Measurements from ENCODE around the gene RRAS2.

The RRAS2 gene

DNA sequence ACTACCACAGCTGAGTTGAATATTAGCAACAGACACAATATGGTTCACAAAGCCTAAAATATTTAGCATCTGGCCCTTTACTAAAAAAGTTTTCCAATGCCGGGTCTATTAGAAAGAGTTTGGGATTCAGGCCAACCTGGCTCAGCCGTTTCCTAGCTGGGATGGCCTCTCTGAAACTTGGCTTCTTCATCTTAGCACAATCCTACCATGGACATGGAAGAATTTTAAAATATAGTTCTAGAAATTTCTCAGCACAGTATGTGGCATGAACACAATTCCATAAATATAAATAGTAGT lies 103.8 kb downstream of the RRAS2 start:
- no peak overlapping the region for H3K14ac ChIP-seq (ENCODE audit: low read length)
- no peak overlapping the region for H3K18ac ChIP-seq (ENCODE audit: low read length)
- no peak overlapping the region for H3K4me3 ChIP-seq (ENCODE audit: low read length in 2 of 2)
- peaks cover 0 to 2% of the 10 kb centered on the region in 2 donors for H3K4me1 ChIP-seq (ENCODE audit: control insufficient read depth in 2 of 2, insufficient read depth in 1 of 2, low read depth in 1 of 2, low read length in 2 of 2)
- H3K9ac ChIP-seq (ENCODE audit: low read depth, low read length, poor library complexity) = no peak overlapping the region
- H3K9me3 ChIP-seq (replicated peaks in 1 of 2; ENCODE audit: control insufficient read depth in 2 of 2, insufficient read depth in 1 of 2, low read depth in 1 of 2, low read length in 2 of 2) = no peaks in the 10 kb centered on the region
- DNase-seq (ENCODE audit: low spot score) = no peak
- H2BK12ac ChIP-seq (ENCODE audit: low read length) = no peak overlapping the region
- no peaks in the 10 kb centered on the region for H3K79me1 ChIP-seq (ENCODE audit: low read depth, low read length)
- no peak overlapping the region for H4K91ac ChIP-seq (ENCODE audit: low read depth, low read length, poor library complexity)
- no peak overlapping the region for H2AK5ac ChIP-seq (ENCODE audit: low read depth, low read length)
- H3K4me2 ChIP-seq (ENCODE audit: insufficient read depth, low read length, poor library complexity, severe bottlenecking) = no peak overlapping the region
- H2BK5ac ChIP-seq (ENCODE audit: low read length) = no peak overlapping the region
- H3K27ac ChIP-seq (replicated peaks; ENCODE audit: low read length) = no peak overlapping the region
- peaks cover 0 to 26% (median 0%) of the 10 kb centered on the region in 3 experiments for H3K27me3 ChIP-seq (ENCODE audit: control insufficient read depth in 3 of 3, insufficient read depth in 3 of 3, low read depth in 1 of 3, low read length in 3 of 3)
- no peak overlapping the region for H4K8ac ChIP-seq (ENCODE audit: low read depth, low read length)
- WGBS, 2 donors (ENCODE audit: extremely low coverage in 2 of 2, insufficient read length in 2 of 2, insufficient replicate concordance in 1 of 2) = no CpG with 5 or more reads among the region's 2 CpGs
- H3K23ac ChIP-seq (ENCODE audit: low read depth, low read length, poor library complexity) = no peak overlapping the region
- no peaks in the 10 kb centered on the region for H3K36me3 ChIP-seq (replicated peaks in 1 of 2; ENCODE audit: control insufficient read depth in 2 of 2, insufficient read depth in 2 of 2, low read length in 2 of 2)
- no peak overlapping the region for H2BK120ac ChIP-seq (ENCODE audit: low read depth, low read length)
- H2BK15ac ChIP-seq (ENCODE audit: low read length) = no peak overlapping the region
- H2AFZ ChIP-seq (ENCODE audit: low read length) = no peak overlapping the region
- no peak overlapping the region for H3K4ac ChIP-seq (ENCODE audit: low read length)

DNA sequence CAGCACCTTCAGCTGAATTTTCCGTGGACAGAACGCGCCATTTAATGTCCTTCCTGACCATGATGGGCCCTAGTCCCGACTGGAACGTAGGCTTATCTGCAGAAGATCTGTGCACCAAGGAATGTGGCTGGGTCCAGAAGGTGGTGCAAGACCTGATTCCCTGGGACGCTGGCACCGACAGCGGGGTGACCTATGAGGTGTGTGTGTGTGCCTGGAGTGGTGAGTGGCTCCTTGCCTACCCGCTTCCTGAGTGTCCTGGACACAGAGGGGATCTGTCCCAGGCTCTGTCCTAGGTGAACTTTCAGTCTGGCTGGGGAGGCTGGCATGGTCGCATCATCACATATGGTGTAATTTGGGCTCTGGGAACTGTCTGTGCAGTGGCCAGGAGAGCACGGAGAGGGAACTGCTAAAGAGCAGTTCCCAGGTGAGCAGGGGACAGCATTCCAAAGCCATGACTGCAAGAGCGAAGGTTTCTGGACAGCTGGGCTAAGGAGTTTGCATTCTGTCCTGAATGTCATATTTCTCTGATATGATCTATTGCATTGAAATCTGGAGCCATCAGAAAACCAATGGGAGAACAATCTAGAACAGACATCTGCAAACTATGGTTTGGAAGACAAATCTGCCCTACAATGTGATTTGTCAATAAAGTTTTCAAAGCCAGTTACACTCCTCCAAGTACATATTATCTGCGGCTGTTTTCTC lies 104.3 kb downstream of the RRAS2 start:
- Histone ChIP-seq H3K9me3 (replicated peaks in 1 of 2; ENCODE audit: control insufficient read depth in 2 of 2, insufficient read depth in 1 of 2, low read depth in 1 of 2, low read length in 2 of 2) (no peaks in the 10 kb centered on the region), H3K27me3 (ENCODE audit: control insufficient read depth in 3 of 3, insufficient read depth in 3 of 3, low read depth in 1 of 3, low read length in 3 of 3) (peaks cover 0 to 26% (median 0%) of the 10 kb centered on the region in 3 experiments), H3K9ac (ENCODE audit: low read depth, low read length, poor library complexity) (no peak overlapping the region), H2BK12ac (ENCODE audit: low read length) (no peak overlapping the region), H3K4ac (ENCODE audit: low read length) (no peak overlapping the region), H3K4me3 (ENCODE audit: low read length in 2 of 2) (peak overlapping the region in 1 of 2 donors; percentile 33), H3K4me2 (ENCODE audit: insufficient read depth, low read length, poor library complexity, severe bottlenecking) (no peak overlapping the region), H2BK15ac (ENCODE audit: low read length) (no peak overlapping the region), H3K79me1 (ENCODE audit: low read depth, low read length) (no peaks in the 10 kb centered on the region), H4K91ac (ENCODE audit: low read depth, low read length, poor library complexity) (no peak overlapping the region), H2BK5ac (ENCODE audit: low read length) (no peak overlapping the region), H3K18ac (ENCODE audit: low read length) (no peak overlapping the region), H3K4me1 (ENCODE audit: control insufficient read depth in 2 of 2, insufficient read depth in 1 of 2, low read depth in 1 of 2, low read length in 2 of 2) (peaks cover 0 to 2% of the 10 kb centered on the region in 2 donors), H3K23ac (ENCODE audit: low read depth, low read length, poor library complexity) (no peak overlapping the region), H4K8ac (ENCODE audit: low read depth, low read length) (no peak overlapping the region), H2AFZ (ENCODE audit: low read length) (no peak overlapping the region), H3K36me3 (replicated peaks in 1 of 2; ENCODE audit: control insufficient read depth in 2 of 2, insufficient read depth in 2 of 2, low read length in 2 of 2) (no peaks in the 10 kb centered on the region), H2AK5ac (ENCODE audit: low read depth, low read length) (no peak overlapping the region), H3K14ac (ENCODE audit: low read length) (peak overlapping the region; percentile 21), H2BK120ac (ENCODE audit: low read depth, low read length) (no peak overlapping the region), H3K27ac (replicated peaks; ENCODE audit: low read length) (no peak overlapping the region)
- DNase-seq (ENCODE audit: low spot score) = no peak
- WGBS, 2 donors (ENCODE audit: extremely low coverage in 2 of 2, insufficient read length in 2 of 2, insufficient replicate concordance in 1 of 2) = no CpG with 5 or more reads among the region's 13 CpGs

DNA sequence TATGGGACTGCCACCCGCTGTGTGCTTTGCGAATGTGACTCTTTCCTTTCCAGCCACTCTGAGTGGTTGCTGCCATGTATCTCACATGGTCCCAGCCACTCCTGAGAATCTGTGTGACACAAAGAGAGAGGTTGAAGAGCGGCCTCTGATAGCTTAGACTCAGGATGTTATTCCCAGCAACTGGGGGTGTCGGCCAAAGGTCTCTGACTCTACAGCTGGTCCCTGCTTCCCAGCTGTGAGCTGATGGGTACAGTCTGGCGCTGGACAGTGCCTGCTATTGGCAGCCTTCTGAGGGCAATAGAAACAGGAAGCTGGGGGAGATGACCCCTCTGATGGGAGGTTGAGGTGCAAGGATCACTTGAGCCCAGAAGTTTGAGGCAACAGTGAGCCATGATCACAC lies 105.1 kb downstream of the RRAS2 start:
- H3K9me3 ChIP-seq (replicated peaks in 1 of 2; ENCODE audit: control insufficient read depth in 2 of 2, insufficient read depth in 1 of 2, low read depth in 1 of 2, low read length in 2 of 2) = no peaks in the 10 kb centered on the region
- H2BK15ac ChIP-seq (ENCODE audit: low read length) = no peak overlapping the region
- H2BK120ac ChIP-seq (ENCODE audit: low read depth, low read length) = no peak overlapping the region
- H3K4me2 ChIP-seq (ENCODE audit: insufficient read depth, low read length, poor library complexity, severe bottlenecking) = no peak overlapping the region
- H2BK5ac ChIP-seq (ENCODE audit: low read length) = no peak overlapping the region
- no peak overlapping the region for H2AFZ ChIP-seq (ENCODE audit: low read length)
- no peak overlapping the region for H3K4me3 ChIP-seq (ENCODE audit: low read length in 2 of 2)
- H3K27me3 ChIP-seq (ENCODE audit: control insufficient read depth in 3 of 3, insufficient read depth in 3 of 3, low read depth in 1 of 3, low read length in 3 of 3) = peaks cover 0 to 26% (median 0%) of the 10 kb centered on the region in 3 experiments
- no peak overlapping the region for H3K23ac ChIP-seq (ENCODE audit: low read depth, low read length, poor library complexity)
- no peak overlapping the region for H3K9ac ChIP-seq (ENCODE audit: low read depth, low read length, poor library complexity)
- no peak overlapping the region for H3K14ac ChIP-seq (ENCODE audit: low read length)
- no peak overlapping the region for H3K27ac ChIP-seq (replicated peaks; ENCODE audit: low read length)
- no peak overlapping the region for H2AK5ac ChIP-seq (ENCODE audit: low read depth, low read length)
- no peak for DNase-seq (ENCODE audit: low spot score)
- H2BK12ac ChIP-seq (ENCODE audit: low read length) = no peak overlapping the region
- H3K4me1 ChIP-seq (ENCODE audit: control insufficient read depth in 2 of 2, insufficient read depth in 1 of 2, low read depth in 1 of 2, low read length in 2 of 2) = peaks cover 0 to 6% of the 10 kb centered on the region in 2 donors
- H3K4ac ChIP-seq (ENCODE audit: low read length) = no peak overlapping the region
- no CpG with 5 or more reads among the region's 5 CpGs for WGBS, 2 donors (ENCODE audit: extremely low coverage in 2 of 2, insufficient read length in 2 of 2, insufficient replicate concordance in 1 of 2)
- no peaks in the 10 kb centered on the region for H3K36me3 ChIP-seq (replicated peaks in 1 of 2; ENCODE audit: control insufficient read depth in 2 of 2, insufficient read depth in 2 of 2, low read length in 2 of 2)
- no peak overlapping the region for H4K8ac ChIP-seq (ENCODE audit: low read depth, low read length)
- no peaks in the 10 kb centered on the region for H3K79me1 ChIP-seq (ENCODE audit: low read depth, low read length)
- no peak overlapping the region for H4K91ac ChIP-seq (ENCODE audit: low read depth, low read length, poor library complexity)
- no peak overlapping the region for H3K18ac ChIP-seq (ENCODE audit: low read length)

DNA sequence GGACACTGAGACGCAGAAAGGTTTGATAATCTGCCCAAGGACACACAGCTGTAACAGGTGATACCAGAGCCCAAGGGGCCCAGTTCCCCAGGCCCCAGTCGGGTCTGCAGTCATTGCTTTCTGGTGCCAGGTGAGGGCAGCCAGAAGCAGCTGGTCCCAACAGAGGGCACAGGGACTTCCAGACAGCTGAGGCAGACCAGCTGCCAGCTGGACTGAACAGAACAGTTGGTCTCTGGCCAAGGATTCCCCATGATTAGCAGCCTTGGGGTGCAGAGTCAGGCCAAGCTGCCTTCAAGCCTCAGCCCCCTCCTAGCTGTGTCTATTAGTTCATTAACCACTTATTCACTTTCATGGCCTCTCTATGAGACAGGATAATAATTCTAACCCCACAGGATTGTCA lies 105.6 kb downstream of the RRAS2 start:
- Histone ChIP-seq H3K79me1 (ENCODE audit: low read depth, low read length) (no peaks in the 10 kb centered on the region), H3K36me3 (replicated peaks in 1 of 2; ENCODE audit: control insufficient read depth in 2 of 2, insufficient read depth in 2 of 2, low read length in 2 of 2) (no peaks in the 10 kb centered on the region), H3K4ac (ENCODE audit: low read length) (no peak overlapping the region), H3K27me3 (ENCODE audit: control insufficient read depth in 3 of 3, insufficient read depth in 3 of 3, low read depth in 1 of 3, low read length in 3 of 3) (peaks cover 0 to 26% (median 0%) of the 10 kb centered on the region in 3 experiments), H2BK5ac (ENCODE audit: low read length) (no peak overlapping the region), H2AFZ (ENCODE audit: low read length) (no peak overlapping the region), H4K91ac (ENCODE audit: low read depth, low read length, poor library complexity) (no peak overlapping the region), H2BK120ac (ENCODE audit: low read depth, low read length) (no peak overlapping the region), H2BK12ac (ENCODE audit: low read length) (no peak overlapping the region), H3K9me3 (replicated peaks in 1 of 2; ENCODE audit: control insufficient read depth in 2 of 2, insufficient read depth in 1 of 2, low read depth in 1 of 2, low read length in 2 of 2) (no peaks in the 10 kb centered on the region), H3K4me1 (ENCODE audit: control insufficient read depth in 2 of 2, insufficient read depth in 1 of 2, low read depth in 1 of 2, low read length in 2 of 2) (peaks cover 2 to 8% of the 10 kb centered on the region in 2 donors), H2BK15ac (ENCODE audit: low read length) (no peak overlapping the region), H3K18ac (ENCODE audit: low read length) (no peak overlapping the region), H3K23ac (ENCODE audit: low read depth, low read length, poor library complexity) (no peak overlapping the region), H3K9ac (ENCODE audit: low read depth, low read length, poor library complexity) (no peak overlapping the region), H2AK5ac (ENCODE audit: low read depth, low read length) (no peak overlapping the region), H4K8ac (ENCODE audit: low read depth, low read length) (no peak overlapping the region), H3K4me2 (ENCODE audit: insufficient read depth, low read length, poor library complexity, severe bottlenecking) (no peak overlapping the region), H3K27ac (replicated peaks; ENCODE audit: low read length) (no peak overlapping the region), H3K4me3 (ENCODE audit: low read length in 2 of 2) (no peak overlapping the region), H3K14ac (ENCODE audit: low read length) (no peak overlapping the region)
- no CpG with 5 or more reads among the region's 2 CpGs for WGBS, 2 donors (ENCODE audit: extremely low coverage in 2 of 2, insufficient read length in 2 of 2, insufficient replicate concordance in 1 of 2)
- no peak for DNase-seq (ENCODE audit: low spot score)

All from neuronal stem cell (in vitro differentiated cells).